ENCODE measurements around the gene UBXN4. TPM values are rescaled to one million over a fixed set of nuclear protein-coding genes. Genes with fewer than 3 reads are reported as not detected.
"Not testable (repeated sequence)": the region's sequence is repeated elsewhere in the genome, so short reads cannot be mapped to it uniquely, and the experiment has no call there.

Gene UBXN4
- total RNA-seq, 4 donors from 2014 or later: 45.5 to 54.4 (median 51.1) TPM

DNA sequence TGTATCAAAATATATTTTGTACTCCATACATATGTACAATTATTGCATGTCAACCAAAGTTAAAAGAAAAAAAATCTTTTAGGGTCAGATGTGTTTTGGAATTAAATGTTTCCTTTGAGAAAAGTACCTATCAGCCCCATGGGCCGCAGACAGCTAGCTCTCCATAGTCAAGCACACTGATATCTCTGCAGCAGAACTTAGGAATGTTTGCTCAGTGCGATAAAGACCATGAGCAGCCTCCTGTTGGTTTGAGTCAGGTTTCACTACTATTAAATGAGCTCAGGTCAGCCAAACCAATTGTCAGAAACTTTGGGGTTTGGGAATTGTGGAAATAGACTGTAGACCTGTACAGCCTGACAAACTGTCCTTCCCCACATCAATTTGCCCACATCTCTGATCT is 61.6 kb downstream of the UBXN4 start:
- intact Hi-C loops (cut with DNase I): no loop called here

DNA sequence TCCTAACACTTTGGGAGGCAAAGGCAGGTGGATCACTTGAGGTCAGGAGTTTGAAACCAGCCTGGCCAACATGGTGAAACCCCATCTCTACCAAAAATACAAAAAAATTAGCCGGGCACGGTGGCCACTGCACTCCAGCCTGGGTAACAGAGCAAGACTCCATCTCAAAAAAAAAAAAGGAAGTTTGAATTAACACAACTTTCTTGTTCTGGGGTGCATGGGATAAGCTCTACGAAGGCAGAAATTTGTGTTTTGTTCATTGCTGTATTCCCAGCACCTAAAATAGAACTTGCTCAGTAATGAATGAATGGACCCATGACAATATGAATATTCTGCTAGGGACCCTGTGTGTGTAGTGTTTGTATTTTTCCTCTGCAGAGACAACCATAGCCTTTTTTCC is 66.2 kb downstream of the UBXN4 start:
- WGBS: 90% methylated on average over 3 of the region's 3 CpGs
- DNase-seq (ENCODE audit: extremely low spot score); H3K36me3 ChIP-seq; H3K27me3 ChIP-seq; H3K4me1 ChIP-seq; H3K9me3 ChIP-seq; H3K4me3 ChIP-seq; intact Hi-C loops (cut with DNase I); H3K27ac ChIP-seq (replicated peaks in 1 of 4): not testable (repeated sequence)

More for the DNA sequence above, 61.6 kb downstream of the UBXN4 start:
- no peaks in the 10 kb centered on the region for H3K9me3 ChIP-seq
- H3K36me3 ChIP-seq: no peaks in the 10 kb centered on the region
- no peak for DNase-seq (ENCODE audit: extremely low spot score)
- 91% methylated on average over 2 of the region's 2 CpGs for WGBS
- TF ChIP-seq POLR2A (IDR thresholded peaks at IDR 0.05; ENCODE audit: low read depth) (no peak), EP300 (IDR thresholded peaks at IDR 0.05) (no peak), POLR2AphosphoS5 (IDR thresholded peaks at IDR 0.05) (no peak)
- TF ChIP-seq, protein P1, sequence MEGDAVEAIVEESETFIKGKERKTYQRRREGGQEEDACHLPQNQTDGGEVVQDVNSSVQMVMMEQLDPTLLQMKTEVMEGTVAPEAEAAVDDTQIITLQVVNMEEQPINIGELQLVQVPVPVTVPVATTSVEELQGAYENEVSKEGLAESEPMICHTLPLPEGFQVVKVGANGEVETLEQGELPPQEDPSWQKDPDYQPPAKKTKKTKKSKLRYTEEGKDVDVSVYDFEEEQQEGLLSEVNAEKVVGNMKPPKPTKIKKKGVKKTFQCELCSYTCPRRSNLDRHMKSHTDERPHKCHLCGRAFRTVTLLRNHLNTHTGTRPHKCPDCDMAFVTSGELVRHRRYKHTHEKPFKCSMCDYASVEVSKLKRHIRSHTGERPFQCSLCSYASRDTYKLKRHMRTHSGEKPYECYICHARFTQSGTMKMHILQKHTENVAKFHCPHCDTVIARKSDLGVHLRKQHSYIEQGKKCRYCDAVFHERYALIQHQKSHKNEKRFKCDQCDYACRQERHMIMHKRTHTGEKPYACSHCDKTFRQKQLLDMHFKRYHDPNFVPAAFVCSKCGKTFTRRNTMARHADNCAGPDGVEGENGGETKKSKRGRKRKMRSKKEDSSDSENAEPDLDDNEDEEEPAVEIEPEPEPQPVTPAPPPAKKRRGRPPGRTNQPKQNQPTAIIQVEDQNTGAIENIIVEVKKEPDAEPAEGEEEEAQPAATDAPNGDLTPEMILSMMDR (IDR thresholded peaks at IDR 0.05): no peak
- no peak overlapping the region for H3K4me3 ChIP-seq
- no peaks in the 10 kb centered on the region for H3K4me1 ChIP-seq
- H3K27ac ChIP-seq (replicated peaks in 1 of 4): no peak overlapping the region
- H3K27me3 ChIP-seq: no peaks in the 10 kb centered on the region

DNA sequence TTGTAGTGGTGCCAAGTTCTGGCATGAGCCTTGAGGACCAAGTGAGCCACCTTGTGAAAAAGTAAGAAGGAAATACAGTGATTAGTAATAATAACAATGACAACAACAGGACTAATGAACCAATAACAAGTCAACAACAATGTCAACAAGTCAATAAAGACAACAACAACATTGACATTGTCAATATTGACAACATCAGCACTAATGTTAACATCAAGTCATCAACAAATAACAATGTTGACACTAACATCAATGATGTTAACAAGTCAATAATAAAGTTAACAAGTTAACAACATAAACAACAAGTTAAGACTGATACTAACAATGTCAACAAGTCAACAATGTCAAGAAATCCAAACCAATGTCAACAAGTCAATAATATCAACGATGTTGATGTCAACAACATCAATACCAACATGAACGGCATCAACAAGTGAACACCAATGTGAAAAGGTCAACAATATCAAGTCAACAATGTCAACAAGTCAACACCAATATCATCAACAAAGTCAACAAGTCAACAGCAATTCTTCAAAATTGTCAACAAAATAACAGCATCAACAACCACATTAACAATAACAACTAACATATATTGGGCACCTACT is 71.4 kb downstream of the UBXN4 start:
- TF ChIP-seq POLR2AphosphoS5 (IDR thresholded peaks at IDR 0.05) (no peak), EP300 (IDR thresholded peaks at IDR 0.05) (no peak), POLR2A (IDR thresholded peaks at IDR 0.05; ENCODE audit: low read depth) (no peak)
- TF ChIP-seq, protein P1 (IDR thresholded peaks at IDR 0.05): no peak
- no peak for DNase-seq (ENCODE audit: extremely low spot score)
- Histone ChIP-seq H3K36me3 (no peaks in the 10 kb centered on the region), H3K4me3 (no peak overlapping the region), H3K4me1 (no peaks in the 10 kb centered on the region), H3K27me3 (no peaks in the 10 kb centered on the region), H3K27ac (replicated peaks in 1 of 4) (no peak overlapping the region), H3K9me3 (no peaks in the 10 kb centered on the region)
- intact Hi-C loops (cut with DNase I): no loop called here
- WGBS: 74% methylated on average over 2 of the region's 2 CpGs

DNA sequence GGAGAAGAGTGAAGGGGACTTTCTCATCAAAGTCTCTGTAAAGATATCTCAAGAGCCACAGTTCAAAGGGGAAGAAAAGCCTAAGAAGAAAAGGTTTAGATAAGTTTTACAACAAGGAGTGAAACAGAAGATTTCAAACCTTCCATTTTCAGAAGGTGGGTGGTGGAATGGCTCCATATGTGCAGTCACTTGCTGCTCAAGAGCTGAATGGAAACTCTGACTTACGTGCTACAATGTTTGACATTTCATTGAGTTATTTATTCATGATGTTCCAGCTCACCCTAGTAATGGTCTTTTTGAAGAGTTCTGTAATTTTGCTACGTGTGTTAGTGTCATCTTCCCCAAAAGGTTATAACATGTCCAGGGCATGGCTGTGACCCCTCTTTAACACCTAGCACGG is 73.6 kb downstream of the UBXN4 start:
- Histone ChIP-seq H3K9me3 (peaks cover 0 to 5% (median 0%) of the 10 kb centered on the region in 4 donors), H3K27me3 (no peaks in the 10 kb centered on the region), H3K27ac (replicated peaks in 1 of 4) (no peak overlapping the region), H3K36me3 (no peaks in the 10 kb centered on the region), H3K4me1 (no peaks in the 10 kb centered on the region), H3K4me3 (no peak overlapping the region)
- WGBS: 42% methylated on average over 3 of the region's 3 CpGs
- TF ChIP-seq, protein P1 (IDR thresholded peaks at IDR 0.05): no peak
- TF ChIP-seq EP300 (IDR thresholded peaks at IDR 0.05) (no peak), POLR2A (IDR thresholded peaks at IDR 0.05; ENCODE audit: low read depth) (no peak), POLR2AphosphoS5 (IDR thresholded peaks at IDR 0.05) (no peak)
- intact Hi-C loops (cut with DNase I): no loop called here
- DNase-seq (ENCODE audit: extremely low spot score): no peak

DNA sequence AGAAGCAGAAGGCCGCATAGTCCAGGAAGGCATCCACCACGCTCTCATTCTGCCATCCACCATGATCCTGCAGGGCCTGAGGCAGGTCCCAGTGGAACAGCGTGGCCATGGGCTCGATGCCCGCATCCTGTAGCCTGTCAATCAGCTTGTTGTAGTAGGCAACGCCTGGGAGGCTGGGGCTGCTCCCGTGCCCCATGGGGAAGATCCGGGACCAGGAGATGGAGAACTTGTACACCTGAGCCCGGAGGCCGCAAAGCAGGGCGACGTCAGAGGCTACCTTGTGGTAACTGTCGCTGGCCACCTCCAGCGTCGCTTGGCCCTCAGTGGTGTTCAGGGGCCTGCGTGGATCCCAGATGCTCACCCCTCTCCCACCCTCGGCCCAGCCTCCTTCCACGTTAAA is 75.8 kb downstream of the UBXN4 start:
- DNase-seq (ENCODE audit: extremely low spot score): no peak
- TF ChIP-seq POLR2AphosphoS5 (IDR thresholded peaks at IDR 0.05) (no peak), EP300 (IDR thresholded peaks at IDR 0.05) (no peak), POLR2A (IDR thresholded peaks at IDR 0.05; ENCODE audit: low read depth) (no peak)
- TF ChIP-seq, protein P1 (IDR thresholded peaks at IDR 0.05): no peak
- Histone ChIP-seq H3K36me3 (no peaks in the 10 kb centered on the region), H3K4me1 (no peaks in the 10 kb centered on the region), H3K27me3 (no peaks in the 10 kb centered on the region), H3K4me3 (no peak overlapping the region), H3K27ac (replicated peaks in 1 of 4) (no peak overlapping the region), H3K9me3 (peaks cover 0 to 5% (median 1%) of the 10 kb centered on the region in 4 donors)
- intact Hi-C loops (cut with DNase I): no loop called here
- WGBS: 96% methylated on average over 14 of the region's 18 CpGs
